ENCODE data around the gene PPP2CA.

Gene PPP2CA

DNA sequence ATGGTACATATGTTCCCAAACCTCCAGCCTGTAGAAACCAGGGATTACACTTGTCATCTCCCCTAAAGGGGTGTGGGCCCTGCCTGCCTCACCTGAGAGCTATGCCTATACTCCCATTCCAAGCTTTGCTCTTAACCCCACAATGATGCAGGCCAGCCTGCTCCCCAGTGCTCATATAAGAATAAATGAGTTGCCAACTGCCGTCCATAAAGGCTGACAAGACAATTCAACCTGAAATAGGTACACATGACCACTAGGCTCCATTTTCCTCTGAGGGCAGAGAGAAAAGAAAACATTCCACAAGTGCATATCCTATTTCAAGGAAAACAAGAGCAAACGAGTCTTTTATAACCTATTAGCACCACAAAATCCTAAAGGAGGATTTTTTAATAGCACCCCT, 77.6 kb downstream of the PPP2CA start:
- DNase-seq (ENCODE audit: low read depth in 2 of 2) = no peak

DNA sequence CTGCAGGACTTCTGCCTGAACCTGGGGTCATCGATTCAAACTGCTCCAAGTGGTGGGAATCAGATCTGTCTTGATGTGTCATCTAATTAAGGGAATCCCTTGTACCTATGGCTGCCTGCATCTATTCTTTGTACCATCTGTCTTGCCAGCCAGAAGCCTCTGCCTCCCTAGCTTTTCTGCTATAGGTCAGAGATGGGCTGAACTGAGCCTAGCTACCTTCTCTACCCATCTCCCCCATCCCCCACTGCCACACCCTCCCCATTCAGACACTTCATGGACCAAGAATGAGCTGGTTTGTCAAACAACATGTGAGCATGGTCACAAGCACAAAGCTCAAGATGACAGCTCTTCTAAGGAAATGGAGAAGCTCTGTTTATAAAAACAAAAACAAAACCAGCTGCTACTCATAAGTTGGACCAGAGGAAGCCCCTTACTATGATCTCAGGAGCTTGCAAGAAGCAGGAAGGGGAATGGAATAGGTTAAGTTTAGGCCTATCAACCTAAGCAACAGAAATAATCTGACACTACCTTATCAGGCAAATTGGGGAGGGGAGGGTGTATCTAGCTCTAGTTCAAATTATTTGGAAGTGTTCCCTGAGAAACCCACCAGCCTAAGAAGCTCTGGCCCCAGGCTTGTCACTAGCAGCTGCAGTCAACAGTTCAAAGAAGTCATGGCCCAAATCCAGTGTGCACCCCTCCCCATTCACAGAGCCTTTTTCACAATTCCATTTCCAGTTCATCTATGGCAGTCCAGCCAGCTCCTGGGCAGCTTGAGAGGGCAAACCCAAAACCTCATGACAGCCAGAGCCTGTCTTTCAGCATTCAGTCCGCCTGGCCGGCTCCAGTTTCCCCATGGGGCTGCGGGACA, 79.0 kb downstream of the PPP2CA start:
- DNase-seq (ENCODE audit: low read depth in 2 of 2) = no peak

DNA sequence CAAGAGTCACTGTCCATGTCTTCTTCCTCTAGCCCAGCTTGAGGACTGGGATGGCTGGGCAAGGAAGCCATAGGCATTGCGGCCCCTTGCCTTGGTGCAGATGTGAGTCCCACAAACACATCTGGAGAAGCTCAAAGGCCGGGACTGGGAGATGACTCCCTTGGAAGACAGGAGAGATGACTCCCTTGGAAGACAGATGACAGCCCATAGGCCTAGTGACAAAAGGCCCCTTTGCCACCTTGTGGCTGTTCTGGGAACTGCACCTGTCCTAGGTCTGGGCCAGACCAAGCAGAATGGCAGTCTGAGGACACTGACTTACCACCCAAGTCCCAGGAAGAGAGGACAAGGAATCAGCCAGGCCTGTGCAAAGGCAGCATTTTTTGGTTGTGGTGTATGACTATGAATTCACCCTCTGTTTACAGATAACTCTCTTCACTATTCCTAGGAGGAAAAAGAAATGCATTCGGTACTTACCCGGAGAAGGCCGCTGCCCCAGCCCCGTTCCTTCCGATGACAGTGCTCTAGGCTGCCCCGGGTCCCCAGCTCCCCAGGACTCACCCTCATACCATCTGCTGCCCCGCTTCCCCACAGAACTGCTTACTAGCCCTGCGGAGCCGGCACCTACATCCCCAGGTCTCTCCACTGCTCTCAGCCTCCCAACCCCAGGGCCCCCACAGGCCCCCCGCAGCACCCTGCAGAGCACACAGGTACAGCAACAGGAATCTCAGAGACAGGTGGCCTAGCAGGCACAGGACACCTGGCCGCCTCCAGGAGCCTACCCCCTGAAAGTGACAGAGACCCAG, 79.9 kb downstream of the PPP2CA start:
- DNase-seq (ENCODE audit: low read depth in 2 of 2) = peak; percentile 56 to 67

DNA sequence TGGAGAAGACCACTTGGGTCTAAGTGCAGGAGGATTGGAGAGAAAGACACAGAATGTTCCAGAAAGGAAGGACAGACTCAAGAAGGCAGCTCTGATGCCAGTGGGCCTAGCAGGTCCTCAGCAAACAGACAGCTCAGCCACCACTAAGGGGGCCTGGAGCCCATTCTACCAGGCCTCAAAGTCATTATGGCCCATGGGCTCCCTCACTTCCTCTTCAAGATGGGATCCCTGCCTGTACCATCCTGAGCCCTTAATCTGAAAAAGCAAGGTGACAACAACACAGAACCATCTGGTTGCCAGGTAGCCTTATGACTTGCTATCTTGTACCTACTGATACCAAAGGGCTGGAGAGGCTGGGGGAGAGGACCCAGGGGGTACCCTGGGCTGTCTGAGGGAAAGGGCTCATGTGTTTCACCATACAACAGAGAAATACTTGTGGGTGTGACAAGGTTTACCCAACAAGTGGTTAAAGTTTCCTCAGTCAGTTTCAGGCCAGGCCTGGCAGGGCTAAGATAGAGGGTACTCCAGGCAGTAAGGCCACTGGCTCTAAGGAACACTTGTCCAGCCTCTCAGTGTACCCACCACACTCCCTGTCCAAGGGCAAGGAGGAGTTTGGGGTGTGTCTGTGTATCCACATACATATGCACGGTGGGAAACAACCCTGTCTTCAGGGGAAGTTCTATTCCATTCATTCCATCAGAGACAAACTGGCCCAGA, 80.7 kb downstream of the PPP2CA start:
- DNase-seq (ENCODE audit: low read depth in 2 of 2) = no peak

All from activated CD8-positive, alpha-beta memory T cell treated with anti-CD3 and anti-CD28 coated beads for 4 hours (primary cell).